SK-N-SH (cell line): ENCODE measurements around the gene PLEKHA6. TPM values are rescaled to one million over a fixed set of nuclear protein-coding genes. Genes with fewer than 3 reads are reported as not detected.

ENCODE experiments used
- CTCF ChIA-PET: fragments of 300-600, 350-600 bp; formaldehyde crosslinking; extraction: SDS; loops from one replicate; lab custom pipeline; 2021; lab: Yijun Ruan, JAX
- POLR2A ChIA-PET: fragments of 350-600 bp; sonication (Branson Sonifier 250); formaldehyde crosslinking; extraction: SDS; loops from one replicate; lab custom pipeline; 2020; ENCODE audit warnings: antibody characterized with exemption, inconsistent platforms; lab: Yijun Ruan, JAX
- DNase-seq: peaks from one replicate; pipeline ENCODE4 v3.0.0; 2012
- H2AFZ ChIP-seq: fragments of 200-600 bp; sonication (generic); 2 replicates; pipeline ENCODE4 v1.8.1; 2016; ENCODE audit warnings: antibody characterized with exemption, mild to moderate bottlenecking, low read depth
- H3F3A ChIP-seq: fragments of 200-600 bp; sonication (generic); replicated peaks from 2 replicates; pipeline ENCODE3; 2016; ENCODE audit warnings: antibody characterized with exemption, mild to moderate bottlenecking; ENCODE audit not compliant: insufficient read depth
- H3K27ac ChIP-seq, 2 experiments: fragments of 200-500 bp in 1 of 2; fragments of 200-600 bp in 1 of 2; sonication (Bioruptor generic) in 1 of 2; sonication (generic), shearing (Covaris generic) in 1 of 2; 2 replicates each; pipeline versions ENCODE4 v1.5.1 to v1.6.1; 2014 to 2016; ENCODE audit warnings: low read depth in 2 of 2, inconsistent platforms in 1 of 2, low read length in 1 of 2, mild to moderate bottlenecking in 1 of 2, mixed read lengths in 1 of 2
- H3K27me3 ChIP-seq: fragments of 200-600 bp; sonication (generic), shearing (Covaris generic); 2 replicates; pipeline ENCODE4 v1.6.1; 2016; ENCODE audit warnings: mixed run types; ENCODE audit not compliant: insufficient read depth
- H3K36me3 ChIP-seq, 2 experiments: fragments of 200-500 bp in 1 of 2; fragments of 200-600 bp in 1 of 2; sonication (Bioruptor generic) in 1 of 2; sonication (generic) in 1 of 2; replicated peaks in 1 of 2; 2 replicates each; pipeline versions ENCODE3 to v1.5.1; 2014 to 2016; ENCODE audit warnings: low read length in 1 of 2, mild to moderate bottlenecking in 1 of 2; ENCODE audit not compliant: insufficient read depth in 2 of 2, control insufficient read depth in 1 of 2
- H3K4me1 ChIP-seq, 2 experiments: fragments of 200-500 bp in 1 of 2; fragments of 200-600 bp in 1 of 2; sonication (Bioruptor generic) in 1 of 2; sonication (generic), shearing (Covaris generic) in 1 of 2; 2 replicates each; pipeline versions ENCODE4 v1.5.1 to v1.6.1; 2014 to 2016; ENCODE audit warnings: low read depth in 1 of 2, low read length in 1 of 2, mixed run types in 1 of 2; ENCODE audit not compliant: insufficient read depth in 2 of 2, control insufficient read depth in 1 of 2
- H3K4me2 ChIP-seq: fragments of 200-600 bp; sonication (generic), shearing (Covaris generic); 2 replicates; pipeline ENCODE4 v1.6.1; 2017; ENCODE audit warnings: mixed run types
- H3K4me3 ChIP-seq, 2 experiments: fragments of 200-500 bp in 1 of 2; fragments of 200-600 bp in 1 of 2; sonication (Bioruptor generic) in 1 of 2; sonication (generic), shearing (Covaris generic) in 1 of 2; 2 replicates each; pipeline versions ENCODE4 v1.5.1 to v1.8.1; 2014 to 2016; ENCODE audit warnings: low read depth in 2 of 2, inconsistent platforms in 1 of 2, low read length in 1 of 2, mild to moderate bottlenecking in 1 of 2, mixed read lengths in 1 of 2, moderate library complexity in 1 of 2
- H3K79me2 ChIP-seq: fragments of 200-600 bp; sonication (generic); 2 replicates; pipeline ENCODE4 v1.8.1; 2017; ENCODE audit warnings: mild to moderate bottlenecking; ENCODE audit not compliant: insufficient read depth
- H3K9ac ChIP-seq: fragments of 200-600 bp; sonication (generic); 2 replicates; pipeline ENCODE4 v1.6.1; 2017; ENCODE audit warnings: mixed run types
- H3K9me2 ChIP-seq: fragments of 200-600 bp; sonication (generic); 2 replicates; pipeline ENCODE4 v1.6.1; 2017; ENCODE audit warnings: mixed run types
- H3K9me3 ChIP-seq: fragments of 200-600 bp; sonication (generic); 2 replicates; pipeline ENCODE4 v1.6.1; 2017; ENCODE audit warnings: mixed run types, mild to moderate bottlenecking, moderate library complexity
- H4K20me1 ChIP-seq: fragments of 200-600 bp; sonication (generic); 2 replicates; pipeline ENCODE4 v1.6.1; 2017; ENCODE audit warnings: mild to moderate bottlenecking, mixed run types; ENCODE audit not compliant: insufficient read depth
- CHD2 ChIP-seq: fragments of 150-350 bp; IDR thresholded peaks from 2 replicates; pipeline ENCODE4 v1.6.1; 2018; ENCODE audit warnings: low read length; ENCODE audit not compliant: partially characterized antibody
- FOSL2 ChIP-seq: IDR thresholded peaks from 2 replicates; pipeline ENCODE4 v1.4.0; 2012; ENCODE audit warnings: low read depth, mild to moderate bottlenecking, moderate library complexity, borderline replicate concordance
- FOXJ3 ChIP-seq: sonication (generic); formaldehyde crosslinking; IDR thresholded peaks from 2 replicates; pipeline ENCODE4 v1.5.1; 2020; ENCODE audit warnings: mild to moderate bottlenecking, missing genetic modification reagents
- GATA2 ChIP-seq: sonication (generic); formaldehyde crosslinking; IDR thresholded peaks from 2 replicates; pipeline ENCODE4 v1.5.0; 2020; ENCODE audit warnings: mild to moderate bottlenecking, missing genetic modification reagents
- IRF3 ChIP-seq: fragments of 150-350 bp; IDR thresholded peaks from 2 replicates; pipeline ENCODE4 v1.6.1; 2016; ENCODE audit warnings: mild to moderate bottlenecking, low read depth, low read length
- MXI1 ChIP-seq: IDR thresholded peaks from 2 replicates; pipeline ENCODE4 v1.6.1; 2012; ENCODE audit warnings: mild to moderate bottlenecking, low read depth, low read length, improper control_type of control experiment
- PBX3 ChIP-seq: IDR thresholded peaks from 2 replicates; pipeline ENCODE4; 2012
- RCOR1 ChIP-seq: fragments of 150-350 bp; IDR thresholded peaks from 2 replicates; pipeline ENCODE4 v1.6.1; 2017; ENCODE audit warnings: antibody characterized with exemption, low read length
- RFX5 ChIP-seq: IDR thresholded peaks from 2 replicates; pipeline ENCODE4 v1.6.1; 2012; ENCODE audit warnings: mild to moderate bottlenecking, improper control_type of control experiment, low read length
- RXRA ChIP-seq: IDR thresholded peaks from 2 replicates; pipeline ENCODE4 v1.4.0; 2012; ENCODE audit warnings: low read depth, mild to moderate bottlenecking, borderline replicate concordance
- SIN3A ChIP-seq: IDR thresholded peaks from 2 replicates; pipeline ENCODE4 v1.6.1; 2012; ENCODE audit warnings: low read depth, mild to moderate bottlenecking, low read length, moderate library complexity, borderline replicate concordance
- TAF1 ChIP-seq: IDR thresholded peaks from 2 replicates; pipeline ENCODE4 v1.6.1; 2012; ENCODE audit warnings: low read depth, mild to moderate bottlenecking, low read length, moderate library complexity, borderline replicate concordance
- TCF12 ChIP-seq: IDR thresholded peaks from 2 replicates; pipeline ENCODE4 v1.4.0; 2012
- TEAD4 ChIP-seq: IDR thresholded peaks from 2 replicates; pipeline ENCODE4 v1.4.0; 2012; ENCODE audit warnings: mild to moderate bottlenecking, borderline replicate concordance; ENCODE audit not compliant: insufficient read depth
- USF1 ChIP-seq: IDR thresholded peaks from 2 replicates; pipeline ENCODE4 v1.4.0; 2012; ENCODE audit warnings: low read depth, borderline replicate concordance
- USF2 ChIP-seq: fragments of 150-350 bp; IDR thresholded peaks from 2 replicates; pipeline ENCODE4 v1.6.1; 2017; ENCODE audit warnings: antibody characterized with exemption, low read length, low read depth, borderline replicate concordance
- YY1 ChIP-seq: IDR thresholded peaks from 2 replicates; pipeline ENCODE4 v1.4.0; 2012; ENCODE audit warnings: low read depth, mild to moderate bottlenecking
- WGBS: methylation state at CpG from one replicate; pipeline ENCODE4 v1.1.6; 2017; ENCODE audit warnings: low lambda C conversion rate; 5-methylcytosine and 5-hydroxymethylcytosine counted together
- polyA plus RNA-seq, 3 experiments: library from polyadenylated mRNA; depleted of rRNA; stranded (reverse); fragments of >200 nt; gene quantifications; 2 replicates each; pipeline ENCODE4 v1.2.3, GENCODE V29; 2012

PLEKHA6 gene
- polyA plus RNA-seq, 1 of the 3 experiments (the other 2 are of a cell fraction) = 1.2 TPM

GRCh38 chr1:204191456-204191855 is 168.3 kb downstream of the PLEKHA6 start:
- H2AFZ ChIP-seq = no peak overlapping the region
- TF ChIP-seq USF2 = no peak
- TF ChIP-seq YY1 = no peak
- TF ChIP-seq MXI1 = no peak
- no peak for TF ChIP-seq GATA2 (CRISPR knock-in tag)
- TF ChIP-seq USF1 = no peak
- no peak for TF ChIP-seq TAF1
- TF ChIP-seq TEAD4 = no peak
- no peak for TF ChIP-seq PBX3
- no peak for TF ChIP-seq FOXJ3 (CRISPR knock-in tag)
- TF ChIP-seq CHD2 = no peak
- TF ChIP-seq RFX5 = no peak

GRCh38 chr1:204190212-204191211 is 169.2 kb downstream of the PLEKHA6 start:
- Histone ChIP-seq H3K4me2 (no peak overlapping the region), H3K9ac (no peak overlapping the region), H2AFZ (no peak overlapping the region), H3K9me3 (no peaks in the 10 kb centered on the region), H3K27me3 (no peaks in the 10 kb centered on the region; the same call in 1 of the 2 replicates), H3F3A (no peaks in the 10 kb centered on the region), H4K20me1 (no peaks in the 10 kb centered on the region), H3K9me2 (no peaks in the 10 kb centered on the region), H3K36me3 (no peaks in the 10 kb centered on the region), H3K79me2 (no peaks in the 10 kb centered on the region), H3K4me1 (peaks cover 0 to 4% of the 10 kb centered on the region in 2 experiments; a peak in 2 of 4 replicates), H3K4me3 (no peak overlapping the region), H3K27ac (no peak overlapping the region)
- WGBS = 76% methylated on average over 34 of the region's 44 CpGs
- no peak for DNase-seq
- CTCF ChIA-PET = interaction anchor here (0.8 to 4.9 kb wide), 8 partner anchors 16 to 208 kb away, joined by 3 to 31 read pairs (median 6); partner anchors contain the start of genes GOLT1A and REN
- POLR2A ChIA-PET = no interaction called here
- no peak for TF ChIP-seq SIN3A
- TF ChIP-seq FOSL2 = no peak
- TF ChIP-seq USF1 = no peak
- no peak for TF ChIP-seq PBX3
- no peak for TF ChIP-seq TCF12
- no peak for TF ChIP-seq RXRA
- TF ChIP-seq IRF3 = no peak
- TF ChIP-seq RCOR1 = no peak

More at GRCh38 chr1:204191456-204191855, 168.3 kb downstream of the PLEKHA6 start:
- no peaks in the 10 kb centered on the region for H3K9me2 ChIP-seq
- H3K79me2 ChIP-seq = no peaks in the 10 kb centered on the region
- H3K27ac ChIP-seq = no peak overlapping the region
- no peak for DNase-seq
- no peaks in the 10 kb centered on the region for H3K9me3 ChIP-seq
- no peak overlapping the region for H3K9ac ChIP-seq
- peaks cover 0 to 12% of the 10 kb centered on the region in 2 experiments; a peak in 2 of 4 replicates for H3K4me1 ChIP-seq
- H4K20me1 ChIP-seq = no peaks in the 10 kb centered on the region
- WGBS = 66% methylated on average over 4 of the region's 7 CpGs
- H3K36me3 ChIP-seq = no peaks in the 10 kb centered on the region
- POLR2A ChIA-PET = no interaction called here
- H3K4me3 ChIP-seq = no peak overlapping the region
- H3K27me3 ChIP-seq = no peaks in the 10 kb centered on the region; the same call in 1 of the 2 replicates
- no peaks in the 10 kb centered on the region for H3F3A ChIP-seq
- H3K4me2 ChIP-seq = no peak overlapping the region
- CTCF ChIA-PET = interaction anchor here (0.8 to 4.9 kb wide), 8 partner anchors 15 to 172 kb away, joined by 3 to 31 read pairs (median 6); partner anchors contain the start of genes GOLT1A and REN
